Small intestine (tissue), 7 donors: Measurements from ENCODE around the gene SSBP2. TPM values are rescaled to one million over a fixed set of nuclear protein-coding genes. Genes with fewer than 3 reads are reported as not detected.
A peak's percentile ranks its signal among the peaks of the same experiment; 100 is the strongest.
"Not testable (repeated sequence)": the region's sequence is repeated elsewhere in the genome, so short reads cannot be mapped to it uniquely, and the experiment has no call there.

Experiments
- DNase-seq, 2 donors: peaks; one replicate each; pipeline versions ENCODE4 v3.0.0 to v3.0.0-alpha.2; 2013
- FAIRE-seq: peaks from 2 replicates; lab custom pipeline; 2012; peaks lifted over from hg19 to GRCh38; lab: Jason Lieb, UNC
- H3K27ac ChIP-seq, 3 donors: one replicate each; pipeline ENCODE4 v1.5.1; 2013; ENCODE audit warnings: low read length in 2 of 3, mild to moderate bottlenecking in 2 of 3, control low read depth in 1 of 3, inconsistent platforms in 1 of 3, low read depth in 1 of 3, moderate library complexity in 1 of 3
- H3K27me3 ChIP-seq, 3 donors: one replicate each; pipeline ENCODE4 v1.6.1; 2013; ENCODE audit warnings: low read length in 3 of 3, inconsistent platforms in 1 of 3; ENCODE audit not compliant: control insufficient read depth in 3 of 3, insufficient read depth in 3 of 3
- H3K36me3 ChIP-seq, 3 donors: one replicate each; pipeline ENCODE4 v1.6.1; 2013; ENCODE audit warnings: low read length in 3 of 3, inconsistent platforms in 1 of 3, low read depth in 1 of 3, mild to moderate bottlenecking in 1 of 3, moderate library complexity in 1 of 3; ENCODE audit not compliant: control insufficient read depth in 3 of 3, insufficient read depth in 2 of 3
- H3K4me1 ChIP-seq, 3 donors: one replicate each; pipeline ENCODE4 v1.6.1; 2013; ENCODE audit warnings: low read length in 2 of 3, inconsistent platforms in 1 of 3, low read depth in 1 of 3, mild to moderate bottlenecking in 1 of 3, moderate library complexity in 1 of 3; ENCODE audit not compliant: control insufficient read depth in 3 of 3, insufficient read depth in 2 of 3
- H3K4me3 ChIP-seq, 3 donors: one replicate each; pipeline ENCODE4 v1.5.1; 2013; ENCODE audit warnings: low read length in 3 of 3, control low read depth in 1 of 3, inconsistent platforms in 1 of 3, low read depth in 1 of 3, mild to moderate bottlenecking in 1 of 3, moderate library complexity in 1 of 3
- H3K9me3 ChIP-seq, 2 donors: one replicate each; pipeline ENCODE4 v1.6.1; 2013; ENCODE audit warnings: low read depth in 1 of 2, low read length in 1 of 2; ENCODE audit not compliant: control insufficient read depth in 2 of 2, insufficient read depth in 1 of 2
- WGBS, 3 donors: extraction: QIAGEN DNeasy Blood & Tissue Kit; methylation state at CpG; one replicate each; pipeline ENCODE4 v1.1.7; 2013; 5-methylcytosine and 5-hydroxymethylcytosine counted together
- polyA plus RNA-seq, 4 donors: library from polyadenylated mRNA; stranded (reverse) in 3 of 4; unstranded in 1 of 4; fragments of 200-250 nt in 3 of 4; fragments of 120-200 nt in 1 of 4; gene quantifications; one replicate each; pipeline versions ENCODE4 v1.2.1 to v1.2.3, GENCODE V29; 2013
- donor health status: healthy with polysubstance abuse.
- donor health status: control.
- donor health status: control.
- donor health status: Bipolar disorder and iron deficiency.
- donor health status: healthy.

SSBP2 gene
- polyA plus RNA-seq, 4 donors: 2.9 to 17.9 (median 11.8) TPM

DNA sequence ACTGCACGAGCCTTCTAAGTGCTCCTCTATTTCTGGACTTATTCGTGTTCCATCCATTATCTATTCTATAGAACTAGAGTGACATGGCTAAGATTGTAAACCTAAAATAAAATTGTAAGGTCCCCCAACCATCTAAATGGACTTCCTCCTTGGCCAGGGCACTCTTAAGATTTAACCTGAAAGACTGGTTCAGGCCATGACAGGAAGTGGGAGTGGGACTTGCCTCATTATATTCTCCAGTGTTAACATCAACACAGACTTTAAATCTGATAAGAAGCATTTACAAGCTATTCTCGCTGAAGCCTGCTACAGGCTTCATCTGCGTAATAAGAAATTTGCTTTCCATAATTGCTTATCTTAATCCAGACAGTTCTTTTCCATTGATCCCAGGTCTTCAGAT lies 117.0 kb downstream of the SSBP2 start:
- 87 to 93% (median 92%) methylated on average over 4 of the region's 4 CpGs for WGBS, 3 donors
- FAIRE-seq: no peak

DNA sequence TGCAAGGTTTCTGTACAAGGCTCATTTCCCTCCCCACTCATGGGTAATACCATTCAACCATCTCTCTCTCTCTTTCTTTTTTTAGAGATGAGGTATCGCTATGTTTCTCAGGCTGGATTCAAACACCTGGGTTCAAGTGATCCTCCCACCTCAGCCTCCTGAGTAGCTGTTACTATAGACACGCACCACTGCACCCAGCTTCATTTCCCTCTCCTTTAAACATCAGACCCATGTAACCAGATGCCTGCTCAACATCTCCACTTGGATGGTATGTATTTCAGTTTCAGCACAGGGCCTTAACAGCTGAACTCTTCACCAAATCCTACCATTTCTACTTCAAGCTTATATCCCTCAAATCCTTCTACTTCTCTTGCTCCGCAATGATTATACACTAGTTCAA lies 117.4 kb downstream of the SSBP2 start:
- 93 to 100% (median 99%) methylated on average over 3 of the region's 3 CpGs for WGBS, 3 donors

More for the DNA sequence above, 117.0 kb downstream of the SSBP2 start:
- H3K4me3 ChIP-seq: no peak overlapping the region
- no peaks in the 10 kb centered on the region for H3K36me3 ChIP-seq
- no peaks in the 10 kb centered on the region for H3K4me1 ChIP-seq
- H3K27ac ChIP-seq: no peak overlapping the region
- H3K9me3 ChIP-seq: no peaks in the 10 kb centered on the region
- no peak for DNase-seq
- H3K27me3 ChIP-seq: no peaks in the 10 kb centered on the region

DNA sequence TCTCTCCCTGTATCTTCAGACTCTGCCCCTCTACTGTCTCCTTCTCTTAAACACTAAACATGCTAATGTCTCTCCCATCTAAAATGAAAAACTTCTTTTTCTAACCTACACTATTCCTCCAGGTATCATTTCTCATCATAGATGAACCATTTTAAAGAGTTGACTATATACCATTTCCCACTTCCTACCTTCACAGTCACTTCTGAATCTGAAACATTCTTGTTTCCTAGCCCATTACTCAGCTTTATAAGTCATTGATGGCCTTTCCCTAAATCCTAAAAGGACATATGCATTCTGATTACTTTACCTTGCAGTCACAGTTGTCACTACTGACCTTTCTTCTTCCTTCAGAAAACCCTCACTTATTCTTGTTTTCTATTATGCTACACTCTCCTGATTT lies 118.2 kb downstream of the SSBP2 start:
- Histone ChIP-seq H3K27me3 (no peaks in the 10 kb centered on the region), H3K9me3 (no peaks in the 10 kb centered on the region), H3K4me1 (no peaks in the 10 kb centered on the region), H3K4me3 (no peak overlapping the region), H3K27ac (no peak overlapping the region), H3K36me3 (peaks cover 0 to 4% (median 0%) of the 10 kb centered on the region in 3 donors)
- DNase-seq (no peak), FAIRE-seq (no peak)

More for the DNA sequence above, 117.4 kb downstream of the SSBP2 start:
- H3K27me3 ChIP-seq: no peaks in the 10 kb centered on the region
- no peak overlapping the region for H3K4me3 ChIP-seq
- H3K4me1 ChIP-seq: no peaks in the 10 kb centered on the region
- no peaks in the 10 kb centered on the region for H3K36me3 ChIP-seq
- FAIRE-seq (no peak), DNase-seq (no peak)
- no peak overlapping the region for H3K27ac ChIP-seq
- H3K9me3 ChIP-seq: no peaks in the 10 kb centered on the region

DNA sequence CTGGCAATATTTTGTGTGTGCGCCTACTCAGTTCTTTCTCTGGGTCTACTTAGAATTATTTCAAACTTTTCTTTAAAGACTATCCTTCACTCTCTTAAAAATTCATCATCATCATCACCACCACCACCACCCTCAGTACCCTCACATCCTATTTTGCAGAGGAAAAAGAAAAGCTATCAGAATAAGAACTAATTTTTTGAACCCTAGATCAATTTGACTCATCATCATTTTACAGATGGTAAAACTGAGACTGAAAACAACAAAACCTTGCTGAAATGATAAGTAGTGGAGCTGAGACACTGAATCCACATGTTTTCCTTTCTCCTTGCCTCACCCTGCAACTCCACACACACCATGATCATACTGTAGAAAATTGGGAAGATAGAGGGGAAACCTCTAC lies 119.3 kb downstream of the SSBP2 start:
- H3K27me3 ChIP-seq: no peaks in the 10 kb centered on the region
- no peak for DNase-seq
- FAIRE-seq: no peak
- no peaks in the 10 kb centered on the region for H3K4me1 ChIP-seq
- H3K4me3 ChIP-seq: no peak overlapping the region
- H3K9me3 ChIP-seq: no peaks in the 10 kb centered on the region
- 0 to 94% (median 58%) methylated on average over 1 of the region's 1 CpG for WGBS, 3 donors
- H3K36me3 ChIP-seq: peaks cover 0 to 4% (median 0%) of the 10 kb centered on the region in 3 donors
- no peak overlapping the region for H3K27ac ChIP-seq

DNA sequence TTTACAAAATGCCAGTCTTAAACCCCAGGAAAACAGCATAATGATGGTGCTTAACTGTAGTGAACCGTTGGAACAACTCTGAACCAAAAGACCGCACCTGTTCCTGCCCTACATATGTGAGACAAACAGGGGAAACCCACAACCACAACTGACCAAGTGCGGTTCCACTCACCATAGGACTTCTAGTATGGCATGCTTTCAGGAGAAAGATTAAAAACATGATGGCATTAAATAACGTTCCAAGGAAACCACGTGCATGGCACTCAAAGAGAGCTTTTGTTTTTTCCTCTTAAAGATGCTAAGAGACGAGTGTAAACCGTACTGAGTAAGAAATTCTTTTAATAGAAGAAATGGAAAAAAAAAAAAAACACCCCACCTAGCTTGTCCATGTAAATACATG lies 119.8 kb downstream of the SSBP2 start:
- Histone ChIP-seq H3K4me1 (peaks cover 0 to 3% (median 0%) of the 10 kb centered on the region in 3 donors), H3K4me3 (no peak overlapping the region), H3K27ac (no peak overlapping the region), H3K27me3 (no peaks in the 10 kb centered on the region), H3K36me3 (peaks cover 0 to 4% (median 0%) of the 10 kb centered on the region in 3 donors), H3K9me3 (no peaks in the 10 kb centered on the region)
- FAIRE-seq (no peak), DNase-seq (no peak)
- WGBS, 3 donors: 64 to 84% (median 68%) methylated on average over 7 of the region's 7 CpGs

DNA sequence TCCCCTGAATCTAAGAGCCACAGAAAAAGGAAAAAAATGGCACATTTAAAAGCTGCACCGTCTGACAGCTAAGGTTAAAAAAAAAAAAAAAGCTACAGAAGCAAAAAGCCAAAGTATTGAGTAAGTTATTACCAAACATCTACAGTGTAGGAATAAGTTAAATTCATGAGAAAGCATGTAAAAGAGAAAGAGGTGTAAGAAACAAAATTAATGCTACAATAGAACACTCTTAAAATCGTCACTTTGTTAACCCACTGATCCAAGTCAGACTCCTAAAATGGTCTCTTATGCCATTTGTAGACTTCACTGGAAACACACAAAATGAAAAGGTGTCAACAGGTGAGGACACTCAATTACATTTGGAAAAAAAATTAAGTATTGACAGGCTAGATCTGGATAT lies 120.2 kb downstream of the SSBP2 start:
- WGBS, 3 donors: 66 to 89% (median 67%) methylated on average over 2 of the region's 2 CpGs
- H3K36me3 ChIP-seq: peaks cover 0 to 4% (median 0%) of the 10 kb centered on the region in 3 donors
- H3K4me3 ChIP-seq: no peak overlapping the region
- H3K9me3 ChIP-seq: no peaks in the 10 kb centered on the region
- no peak for FAIRE-seq
- H3K4me1 ChIP-seq: peaks cover 0 to 3% (median 0%) of the 10 kb centered on the region in 3 donors
- no peaks in the 10 kb centered on the region for H3K27me3 ChIP-seq
- no peak overlapping the region for H3K27ac ChIP-seq
- DNase-seq: no peak

DNA sequence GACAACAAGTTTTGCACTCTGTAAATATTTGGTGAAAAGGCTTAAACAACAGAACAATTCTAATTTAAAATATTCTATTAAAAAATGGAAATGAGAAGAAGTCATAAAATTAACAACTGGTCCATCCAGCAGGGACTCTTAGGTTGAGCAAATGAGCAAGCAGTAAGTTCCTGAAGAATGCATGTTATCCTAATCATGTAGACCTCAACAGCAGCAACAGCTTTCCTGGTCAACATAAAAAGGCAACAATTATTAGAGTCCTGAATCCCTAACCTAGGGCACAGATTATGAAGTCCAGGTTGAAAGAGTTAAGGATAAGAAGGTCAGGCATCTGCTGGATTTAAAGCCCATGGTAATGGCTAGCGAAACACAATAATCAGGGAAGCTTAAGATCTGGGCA lies 120.9 kb downstream of the SSBP2 start:
- Histone ChIP-seq H3K4me1 (peaks cover 0 to 3% (median 0%) of the 10 kb centered on the region in 3 donors), H3K27me3 (no peaks in the 10 kb centered on the region), H3K4me3 (no peak overlapping the region), H3K36me3 (peaks cover 0 to 4% (median 0%) of the 10 kb centered on the region in 3 donors), H3K27ac (no peak overlapping the region), H3K9me3 (no peaks in the 10 kb centered on the region)
- 97 to 100% (median 98%) methylated on average over 1 of the region's 1 CpG for WGBS, 3 donors
- DNase-seq (no peak), FAIRE-seq (no peak)

DNA sequence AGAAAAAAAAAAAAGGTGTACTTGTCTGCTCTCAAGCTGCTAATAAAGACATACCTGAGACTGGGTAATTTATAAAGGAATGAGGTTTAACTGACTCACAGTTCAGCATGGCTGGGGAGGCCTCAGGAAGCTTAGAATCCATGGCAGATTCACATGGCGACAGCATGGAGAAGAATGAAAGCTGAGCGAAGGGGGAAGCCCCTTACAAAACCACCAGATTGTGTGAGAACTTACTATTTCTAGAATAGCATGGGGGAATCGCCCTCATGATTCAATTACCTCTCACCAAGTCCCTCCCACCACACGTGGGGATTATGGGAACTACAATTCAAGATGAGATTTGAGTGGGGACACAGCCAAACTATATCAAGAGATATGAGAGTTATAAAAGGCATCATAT lies 122.8 kb downstream of the SSBP2 start:
- WGBS, 3 donors: 79 to 87% (median 86%) methylated on average over 4 of the region's 4 CpGs
- H3K27ac ChIP-seq, H3K9me3 ChIP-seq, H3K36me3 ChIP-seq, H3K4me1 ChIP-seq, H3K27me3 ChIP-seq, DNase-seq, H3K4me3 ChIP-seq, FAIRE-seq: not testable (repeated sequence)

DNA sequence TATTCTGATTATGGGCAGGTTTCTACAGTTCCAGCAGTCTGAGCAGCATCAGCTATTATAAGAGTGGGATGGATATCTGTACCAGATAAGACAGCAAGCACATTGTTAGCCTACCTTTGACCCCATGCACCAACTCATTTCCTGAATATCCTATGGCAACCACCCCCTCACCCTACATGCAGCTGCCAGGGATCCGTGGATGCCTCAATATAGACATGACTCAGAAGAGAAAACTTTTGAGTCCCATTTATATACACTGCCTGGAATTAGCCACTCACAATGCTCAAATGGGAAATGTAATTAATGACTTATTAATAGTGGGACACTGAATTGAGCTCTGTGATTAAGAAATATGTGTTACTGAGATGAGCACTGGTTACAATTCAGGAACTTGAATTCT lies 124.4 kb downstream of the SSBP2 start:
- H3K27me3 ChIP-seq: no peaks in the 10 kb centered on the region
- no peak overlapping the region for H3K4me3 ChIP-seq
- H3K36me3 ChIP-seq: peaks cover 0 to 4% (median 0%) of the 10 kb centered on the region in 3 donors
- H3K4me1 ChIP-seq: peaks cover 0 to 3% (median 0%) of the 10 kb centered on the region in 3 donors
- no peak overlapping the region for H3K27ac ChIP-seq
- no peaks in the 10 kb centered on the region for H3K9me3 ChIP-seq
- DNase-seq (peak; percentile 70 to 79), FAIRE-seq (no peak)
- WGBS, 3 donors: 12 to 39% (median 20%) methylated on average over 1 of the region's 1 CpG
